ENCODE measurements around the gene NOC4L.
"Not testable (repeated sequence)": the region's sequence is repeated elsewhere in the genome, so short reads cannot be mapped to it uniquely, and the experiment has no call there.

Gene NOC4L

DNA sequence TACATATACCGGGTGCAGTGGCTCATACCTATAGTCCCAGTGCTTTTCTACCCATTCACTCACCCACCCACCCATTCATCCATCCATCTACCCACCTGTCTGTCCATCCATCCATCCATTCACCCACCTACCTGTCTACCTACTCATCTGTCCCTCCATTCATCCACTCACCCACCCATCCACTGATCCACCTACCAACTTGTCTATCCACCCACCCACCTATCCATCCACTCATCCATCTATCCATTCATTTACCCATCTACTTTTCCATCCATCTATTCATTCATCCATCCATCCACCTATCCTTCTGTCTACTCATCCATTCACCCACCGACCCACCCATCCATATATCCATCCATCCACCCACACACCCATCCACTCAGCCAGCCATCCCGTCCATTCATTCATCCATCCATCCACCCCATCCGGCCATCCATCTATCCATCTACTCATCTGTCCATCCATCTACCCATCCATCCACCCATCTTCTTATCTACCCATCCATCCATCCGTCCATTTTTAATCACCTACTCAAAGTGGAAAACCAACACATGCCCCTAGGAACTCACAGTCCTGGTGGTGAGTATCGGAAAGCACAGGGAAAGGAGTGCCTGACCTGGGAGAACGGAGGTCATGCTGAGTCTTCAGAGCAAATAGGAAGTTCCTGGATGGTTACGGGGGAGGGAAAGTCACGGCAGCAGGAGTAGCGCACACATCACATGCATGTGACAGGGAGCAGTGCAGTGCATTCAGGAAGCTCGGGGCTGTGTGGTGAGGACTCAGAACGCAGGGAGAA lies 20.1 kb upstream of the NOC4L start:
- no peak for DNase-seq (ENCODE audit: low read depth in 2 of 2)

GRCh38 chr12:132124766-132125425 lies 19.4 kb upstream of the NOC4L start:
- no peak for DNase-seq (ENCODE audit: low read depth in 2 of 2)

DNA sequence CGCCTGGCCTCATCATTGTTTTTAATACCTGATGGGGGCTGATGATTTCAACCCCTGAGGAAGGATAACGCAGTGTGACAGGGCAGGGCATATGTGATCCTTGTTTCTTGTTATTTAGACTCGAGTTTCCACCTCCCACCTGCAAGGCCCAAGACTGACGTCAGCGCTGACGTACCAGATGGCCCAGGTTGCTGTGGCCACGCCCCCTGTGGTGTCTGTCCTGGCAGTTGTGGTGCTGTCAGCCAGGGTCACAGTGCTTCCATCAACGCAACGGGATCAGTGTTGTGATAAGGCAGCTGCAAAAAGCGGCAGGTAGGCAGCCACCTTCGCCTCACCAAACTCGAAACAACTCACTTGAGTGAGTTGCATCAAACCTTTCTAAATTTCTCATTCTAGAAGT lies 18.5 kb upstream of the NOC4L start:
- DNase-seq (ENCODE audit: low read depth in 2 of 2): no peak

- DNase-seq (ENCODE audit: low read depth in 2 of 2): no peak
Measured at GRCh38 chr12:132127041-132127440, 17.2 kb upstream of the NOC4L start.

- no peak for DNase-seq (ENCODE audit: low read depth in 2 of 2)
Measured at GRCh38 chr12:132129007-132129406, 15.2 kb upstream of the NOC4L start.

DNA sequence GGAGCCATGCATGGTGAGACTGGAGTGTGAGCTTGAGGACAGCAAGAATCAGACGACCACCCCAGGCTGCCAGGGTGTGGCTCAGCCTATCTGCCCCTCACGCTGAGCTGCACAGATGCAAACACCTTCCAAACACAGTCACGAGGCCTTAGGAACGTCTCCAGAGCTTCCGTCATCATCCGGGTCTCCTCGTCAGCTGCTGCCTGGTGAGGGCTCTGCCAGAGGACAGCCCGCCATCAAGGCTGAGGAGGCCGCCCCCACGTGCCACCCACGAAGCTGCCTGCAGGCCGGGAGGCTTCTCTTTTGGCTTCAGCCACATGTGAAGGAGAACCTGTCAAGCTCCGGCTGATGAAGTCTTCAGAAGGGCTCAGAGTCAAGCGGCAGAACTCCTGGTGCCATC lies 13.6 kb upstream of the NOC4L start:
- no peak for DNase-seq (ENCODE audit: low read depth in 2 of 2)

GRCh38 chr12:132131229-132131628 lies 13.0 kb upstream of the NOC4L start:
- DNase-seq (ENCODE audit: low read depth in 2 of 2): no peak

DNA sequence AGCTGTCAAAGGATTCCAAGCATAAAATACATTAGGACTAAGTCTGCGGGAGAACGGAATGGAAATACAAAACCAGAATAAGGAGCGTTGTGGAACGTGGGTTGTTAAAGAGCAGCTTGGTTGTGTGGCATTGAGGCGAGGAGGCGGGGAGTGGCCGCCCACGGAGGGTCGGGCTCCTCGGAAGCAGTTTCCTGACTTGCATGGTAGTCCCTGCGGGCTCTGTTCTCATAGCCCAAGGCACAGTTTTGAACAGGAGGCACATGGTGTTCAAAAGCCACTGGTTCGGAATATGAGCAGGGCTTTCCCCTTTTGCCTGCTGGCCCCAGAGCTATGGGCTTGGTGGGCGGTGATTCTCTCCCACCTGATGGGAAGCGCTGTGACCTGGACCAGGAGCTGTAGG lies 12.3 kb upstream of the NOC4L start:
- no peak for DNase-seq (ENCODE audit: low read depth in 2 of 2)

DNA sequence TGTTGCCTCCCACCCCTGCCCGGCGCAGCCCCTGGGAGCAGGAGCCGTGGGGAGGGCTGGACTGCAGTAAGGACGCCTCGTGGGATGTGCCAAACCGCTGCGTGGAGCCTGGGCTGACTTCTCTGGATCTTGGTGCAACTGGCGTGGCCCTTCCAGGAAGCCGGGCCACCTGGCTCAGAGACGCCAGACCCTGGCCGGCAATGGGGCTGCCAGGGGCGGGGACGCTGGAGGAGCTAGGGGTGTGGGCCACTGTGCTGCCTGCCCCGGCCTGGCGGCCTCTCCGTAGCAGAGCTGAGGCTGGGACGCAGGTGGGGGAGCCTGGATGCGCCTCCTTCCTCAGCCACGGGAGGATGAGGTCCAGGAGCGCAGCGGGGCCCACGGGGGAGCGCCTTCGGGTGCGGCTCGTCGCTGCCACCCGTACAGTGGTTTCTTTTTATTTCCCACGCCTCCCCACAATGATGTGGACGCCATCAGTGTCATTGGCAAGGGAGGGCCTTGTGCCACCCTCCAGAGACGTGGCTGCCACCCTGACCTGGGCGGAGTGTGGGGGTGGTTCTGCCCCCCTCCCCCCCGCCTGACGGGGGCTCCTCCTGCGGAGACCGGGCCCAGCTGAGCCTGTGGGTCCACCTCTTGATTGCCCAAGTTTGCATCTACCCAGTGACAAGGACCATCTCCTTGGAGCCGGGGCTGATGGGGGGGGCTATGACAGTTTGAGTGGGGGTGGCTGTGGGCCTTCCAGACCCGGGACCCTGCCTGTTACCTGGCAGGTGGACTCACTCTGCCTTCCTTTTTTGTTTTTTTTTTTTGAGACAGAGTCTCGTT lies 11.4 kb upstream of the NOC4L start:
- no peak for DNase-seq (ENCODE audit: low read depth in 2 of 2)

GRCh38 chr12:132133952-132134652 lies 10.2 kb upstream of the NOC4L start:
- DNase-seq (ENCODE audit: low read depth in 2 of 2): no peak

DNA sequence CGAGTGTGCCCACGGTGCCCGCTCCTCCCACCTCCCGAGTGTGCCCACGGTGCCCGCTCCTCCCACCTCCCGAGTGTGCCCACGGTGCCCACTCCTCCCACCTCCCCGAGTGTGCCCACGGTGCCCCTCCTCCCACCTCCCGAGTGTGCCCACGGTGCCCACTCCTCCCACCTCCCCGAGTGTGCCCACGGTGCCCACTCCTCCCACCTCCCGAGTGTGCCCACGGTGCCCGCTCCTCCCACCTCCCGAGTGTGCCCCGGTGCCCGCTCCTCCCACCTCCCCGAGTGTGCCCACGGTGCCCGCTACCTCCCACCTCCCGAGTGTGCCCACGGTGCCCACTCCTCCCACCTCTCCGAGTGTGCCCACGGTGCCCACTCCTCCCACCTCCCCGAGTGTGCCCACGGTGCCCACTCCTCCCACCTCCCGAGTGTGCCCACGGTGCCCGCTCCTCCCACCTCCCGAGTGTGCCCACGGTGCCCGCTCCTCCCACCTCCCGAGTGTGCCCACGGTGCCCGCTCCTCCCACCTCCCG lies 9.5 kb upstream of the NOC4L start:
- DNase-seq (ENCODE audit: low read depth in 2 of 2): not testable (repeated sequence)

DNA sequence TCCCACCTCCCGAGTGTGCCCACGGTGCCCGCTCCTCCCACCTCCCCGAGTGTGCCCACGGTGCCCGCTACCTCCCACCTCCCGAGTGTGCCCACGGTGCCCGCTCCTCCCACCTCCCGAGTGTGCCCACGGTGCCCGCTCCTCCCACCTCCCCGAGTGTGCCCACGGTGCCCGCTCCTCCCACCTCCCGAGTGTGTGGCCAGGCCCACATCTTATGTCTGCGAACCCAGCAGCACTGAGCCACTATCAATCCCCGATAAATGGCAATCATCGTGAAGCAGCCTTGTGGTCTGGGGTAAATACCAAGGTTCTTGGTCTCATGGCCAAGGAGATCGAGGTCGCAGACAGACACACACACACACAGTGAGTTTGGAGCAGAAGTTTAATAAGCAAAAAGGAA lies 8.0 kb upstream of the NOC4L start:
- not testable (repeated sequence) for DNase-seq (ENCODE audit: low read depth in 2 of 2)

GRCh38 chr12:132137483-132138125 lies 6.7 kb upstream of the NOC4L start:
- DNase-seq (ENCODE audit: low read depth in 2 of 2): no peak

DNA sequence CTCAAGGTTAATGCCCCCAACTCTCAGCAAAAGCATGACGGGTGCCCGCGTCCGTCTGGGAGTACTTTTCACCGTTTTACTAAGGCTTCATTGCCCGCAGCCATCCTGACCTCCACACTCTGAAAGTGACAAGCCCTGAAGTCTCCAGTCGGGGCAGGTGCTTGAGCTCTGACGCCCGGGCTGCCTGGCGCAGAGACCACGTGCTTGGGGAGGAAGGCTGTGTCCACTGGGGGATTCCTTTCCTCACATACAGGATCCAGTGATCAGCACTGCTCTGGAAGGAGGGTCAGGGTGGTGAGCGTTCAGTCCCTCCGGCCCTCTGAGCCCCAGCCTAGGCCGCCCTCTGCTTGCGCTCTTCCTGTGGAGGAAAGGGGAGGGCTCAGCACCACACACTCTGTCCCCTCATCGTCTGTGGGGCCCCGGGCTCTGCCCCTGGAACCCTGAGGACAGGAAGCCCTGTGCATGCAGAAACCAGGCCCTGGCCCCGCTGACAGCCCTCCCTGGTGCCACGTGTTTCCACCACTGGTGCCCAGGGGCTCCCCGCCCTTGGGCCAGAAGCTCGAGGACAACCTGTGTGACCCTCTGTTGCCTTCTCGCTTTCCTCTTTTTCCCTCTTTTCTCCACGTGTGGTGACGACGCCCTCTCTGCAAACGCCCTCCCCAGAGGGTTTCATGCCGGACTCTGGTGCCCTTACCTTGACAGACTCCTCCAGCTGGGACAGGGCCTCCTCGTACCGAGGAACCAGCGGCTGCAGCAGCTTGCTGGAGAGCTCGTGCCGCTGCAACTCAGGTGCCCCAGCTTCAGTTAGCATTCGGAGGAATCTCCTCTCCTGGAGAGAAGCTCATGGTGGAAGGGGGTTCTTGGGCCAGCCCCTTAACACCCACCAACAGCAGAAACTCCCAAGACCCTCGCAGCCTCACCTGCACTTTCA lies 5.1 kb upstream of the NOC4L start:
- DNase-seq (ENCODE audit: low read depth in 2 of 2): no peak

DNA sequence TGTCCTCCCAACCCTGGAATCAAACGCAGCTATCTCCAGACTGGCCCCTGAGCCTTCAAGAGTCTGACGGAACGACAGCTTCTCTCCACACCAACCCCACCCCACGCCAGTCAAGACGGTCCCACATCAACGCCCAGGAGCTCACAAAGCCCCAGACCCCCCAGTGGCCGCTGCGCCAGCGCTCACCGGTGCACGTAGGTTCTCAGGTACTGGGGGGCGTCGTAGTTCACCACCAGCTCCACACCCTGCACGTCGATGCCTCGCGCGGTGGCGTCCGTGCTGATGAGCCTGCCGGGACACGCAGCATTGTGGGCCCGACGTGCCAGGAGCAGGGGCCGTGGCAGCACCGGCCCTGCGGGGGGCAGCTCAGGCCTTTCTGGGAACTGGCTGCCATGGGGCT lies 4.3 kb upstream of the NOC4L start:
- DNase-seq (ENCODE audit: low read depth in 2 of 2): no peak

DNA sequence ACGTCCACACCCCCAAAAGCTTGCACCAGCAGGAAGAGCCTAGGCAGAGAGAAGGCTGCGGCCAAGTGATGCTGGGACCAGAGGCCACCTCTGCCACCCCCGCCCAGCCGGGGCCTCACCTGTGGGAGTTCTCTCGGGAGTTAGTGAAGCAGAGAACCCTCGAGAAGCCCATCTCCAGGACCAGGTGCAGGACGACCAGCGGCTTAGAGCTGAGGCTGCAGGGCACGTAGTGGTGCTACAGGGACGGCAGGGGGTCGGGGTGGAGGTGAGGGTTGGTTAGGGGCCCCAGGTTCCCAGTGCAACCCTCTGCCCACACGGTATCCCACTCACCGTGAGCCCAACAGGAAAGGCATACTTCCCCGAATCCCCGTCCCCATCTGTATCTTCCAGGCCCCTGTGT lies 3.8 kb upstream of the NOC4L start:
- DNase-seq (ENCODE audit: low read depth in 2 of 2): no peak

- no peak for DNase-seq (ENCODE audit: low read depth in 2 of 2)
Measured at GRCh38 chr12:132140918-132141841, 3.1 kb upstream of the NOC4L start.

- DNase-seq (ENCODE audit: low read depth in 2 of 2): no peak
Measured at GRCh38 chr12:132141976-132142678, 2.1 kb upstream of the NOC4L start.

Data from stimulated activated CD4-positive, alpha-beta T cell treated with anti-CD3 and anti-CD28 coated beads, Interleukin-1b, Interleukin-23, amount 100 ng/mL, for 4 hours (primary cell).